Stomach (tissue), 9 donors: Measurements from ENCODE around the gene THADA. TPM values are rescaled to one million over a fixed set of nuclear protein-coding genes. Genes with fewer than 3 reads are reported as not detected.

Experiments
- DNase-seq, 2 donors: peaks; one replicate each; pipeline versions ENCODE4 v3.0.0 to v3.0.0-alpha.2; 2013 to 2019
- H3K27ac ChIP-seq, 5 donors: fragments of 200-600 bp in 4 of 5; sonication (generic) in 4 of 5; one replicate each; pipeline ENCODE4 v1.5.1; 2013 to 2019; ENCODE audit warnings: mild to moderate bottlenecking in 1 of 5, moderate library complexity in 1 of 5
- H3K27me3 ChIP-seq, 3 donors: fragments of 200-600 bp; sonication (generic); one replicate each; pipeline ENCODE4 v1.5.1; 2017 to 2019; ENCODE audit warnings: mixed run types in 1 of 3
- H3K36me3 ChIP-seq, 4 donors: fragments of 200-600 bp; sonication (generic); 1 replicate in 3 of 4; 2 replicates in 1 of 4; pipeline ENCODE4 v1.5.1; 2016 to 2019
- H3K4me1 ChIP-seq, 4 donors: fragments of 200-600 bp; sonication (generic); one replicate each; pipeline ENCODE4 v1.5.1; 2016 to 2019
- H3K4me3 ChIP-seq, 4 donors: fragments of 200-600 bp; sonication (generic) in 3 of 4; one replicate each; pipeline ENCODE4 v1.5.1; 2016 to 2019; ENCODE audit warnings: mild to moderate bottlenecking in 1 of 4
- H3K9me3 ChIP-seq, 4 donors: fragments of 200-600 bp; sonication (generic); one replicate each; pipeline ENCODE4 v1.5.1; 2016 to 2019
- EP300 ChIP-seq: sonication (generic); formaldehyde crosslinking; IDR thresholded peaks from one replicate; pipeline ENCODE4 v1.6.1; 2017; ENCODE audit warnings: antibody characterized with exemption
- POLR2A ChIP-seq, 4 donors: fragments of 450-650 bp; IDR thresholded peaks; one replicate each; pipeline ENCODE4 v1.6.1; 2016; ENCODE audit warnings: antibody characterized with exemption in 4 of 4, control low read depth in 2 of 4, mild to moderate bottlenecking in 1 of 4, moderate library complexity in 1 of 4
- POLR2AphosphoS5 ChIP-seq, 3 donors: sonication (generic); formaldehyde crosslinking; IDR thresholded peaks; one replicate each; pipeline ENCODE4 v1.6.1; 2016; ENCODE audit warnings: antibody characterized with exemption in 3 of 3
- WGBS, 5 donors: extraction: QIAGEN DNeasy Blood & Tissue Kit in 3 of 5; methylation state at CpG; one replicate each; pipeline versions ENCODE4 v1.1.5 to v1.1.7; 2013 to 2018; 5-methylcytosine and 5-hydroxymethylcytosine counted together
- intact Hi-C: fragments of 100-400 bp; cut with DNase I; formaldehyde crosslinking; loops from one replicate; pipeline ENCODE4 v1.15.1; 2023; ENCODE audit warnings: low total_unique reads
- polyA plus RNA-seq, 3 donors: library from polyadenylated mRNA; stranded (reverse); fragments of 200-250 nt; gene quantifications; one replicate each; pipeline ENCODE4 v1.2.3, GENCODE V29; 2013
- total RNA-seq, 5 donors: library from RNA; depleted of rRNA; stranded (reverse); fragments of >200 nt; gene quantifications; one replicate each; pipeline versions ENCODE4 v1.1.0 to v1.2.3, GENCODE V29; 2014 to 2016
- TF ChIP-seq, protein P1 (sequence below), 7 experiments: fragments of 450-650 bp in 4 of 7; fragments of 200-600 bp in 3 of 7; sonication (generic) in 3 of 7; IDR thresholded peaks; one replicate each; pipeline ENCODE4 v1.5.1; 2016 to 2019; ENCODE audit warnings: antibody characterized with exemption in 7 of 7, control low read depth in 2 of 7, mild to moderate bottlenecking in 1 of 7
- donor health status: healthy with polysubstance abuse.
- donor health status: Bipolar disorder and iron deficiency.
- donor health status: healthy.

The THADA gene
- total and polyA plus RNA-seq, 8 donors = 8.0 to 109 (median 31.9) TPM

DNA sequence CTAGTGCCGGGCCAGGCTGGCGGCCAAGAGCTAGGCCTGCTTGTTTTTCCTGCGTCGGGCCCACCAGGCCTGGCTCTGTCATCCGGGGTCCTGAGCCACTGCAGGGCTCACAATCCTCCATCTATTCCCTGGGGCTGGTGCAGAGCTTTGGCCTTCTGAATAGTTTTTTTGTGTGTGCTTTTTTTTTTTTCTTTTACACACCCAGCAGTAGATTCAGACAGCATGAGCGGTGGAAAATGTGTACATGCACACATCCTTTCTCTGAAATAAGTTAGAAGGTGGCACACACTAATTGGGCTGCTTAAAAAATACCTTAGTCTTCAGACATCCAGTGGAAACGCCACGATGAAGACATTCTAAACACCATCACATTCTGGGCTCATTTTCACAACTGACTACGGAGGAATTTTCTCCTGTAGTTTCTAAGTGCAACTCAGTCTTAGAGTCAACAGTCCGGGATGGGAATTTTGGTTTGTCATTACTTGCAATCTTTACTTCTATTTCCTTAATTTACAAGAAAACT lies 375.5 kb downstream of the THADA start:
- H3K9me3 ChIP-seq = no peaks in the 10 kb centered on the region
- H3K36me3 ChIP-seq = peaks cover 20 to 29% (median 26%) of the 10 kb centered on the region in 4 donors
- H3K4me3 ChIP-seq = peak overlapping the region; percentile 47 to 96 (median 82)
- peaks cover 39 to 69% (median 56%) of the 10 kb centered on the region in 4 donors for H3K4me1 ChIP-seq
- intact Hi-C loops = no loop called here
- H3K27me3 ChIP-seq = no peaks in the 10 kb centered on the region
- TF ChIP-seq EP300 (no peak), POLR2A (IDR thresholded peaks at IDR 0.05) (no peak), POLR2AphosphoS5 (IDR thresholded peaks at IDR 0.05) (no peak)
- TF ChIP-seq, protein P1, sequence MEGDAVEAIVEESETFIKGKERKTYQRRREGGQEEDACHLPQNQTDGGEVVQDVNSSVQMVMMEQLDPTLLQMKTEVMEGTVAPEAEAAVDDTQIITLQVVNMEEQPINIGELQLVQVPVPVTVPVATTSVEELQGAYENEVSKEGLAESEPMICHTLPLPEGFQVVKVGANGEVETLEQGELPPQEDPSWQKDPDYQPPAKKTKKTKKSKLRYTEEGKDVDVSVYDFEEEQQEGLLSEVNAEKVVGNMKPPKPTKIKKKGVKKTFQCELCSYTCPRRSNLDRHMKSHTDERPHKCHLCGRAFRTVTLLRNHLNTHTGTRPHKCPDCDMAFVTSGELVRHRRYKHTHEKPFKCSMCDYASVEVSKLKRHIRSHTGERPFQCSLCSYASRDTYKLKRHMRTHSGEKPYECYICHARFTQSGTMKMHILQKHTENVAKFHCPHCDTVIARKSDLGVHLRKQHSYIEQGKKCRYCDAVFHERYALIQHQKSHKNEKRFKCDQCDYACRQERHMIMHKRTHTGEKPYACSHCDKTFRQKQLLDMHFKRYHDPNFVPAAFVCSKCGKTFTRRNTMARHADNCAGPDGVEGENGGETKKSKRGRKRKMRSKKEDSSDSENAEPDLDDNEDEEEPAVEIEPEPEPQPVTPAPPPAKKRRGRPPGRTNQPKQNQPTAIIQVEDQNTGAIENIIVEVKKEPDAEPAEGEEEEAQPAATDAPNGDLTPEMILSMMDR (IDR thresholded peaks at IDR 0.05) = no peak
- no peak for DNase-seq
- 1 to 3% (median 2%) methylated on average over 10 of the region's 10 CpGs for WGBS, 5 donors
- H3K27ac ChIP-seq = peak overlapping the region; percentile 96 to 99 (median 98)

DNA sequence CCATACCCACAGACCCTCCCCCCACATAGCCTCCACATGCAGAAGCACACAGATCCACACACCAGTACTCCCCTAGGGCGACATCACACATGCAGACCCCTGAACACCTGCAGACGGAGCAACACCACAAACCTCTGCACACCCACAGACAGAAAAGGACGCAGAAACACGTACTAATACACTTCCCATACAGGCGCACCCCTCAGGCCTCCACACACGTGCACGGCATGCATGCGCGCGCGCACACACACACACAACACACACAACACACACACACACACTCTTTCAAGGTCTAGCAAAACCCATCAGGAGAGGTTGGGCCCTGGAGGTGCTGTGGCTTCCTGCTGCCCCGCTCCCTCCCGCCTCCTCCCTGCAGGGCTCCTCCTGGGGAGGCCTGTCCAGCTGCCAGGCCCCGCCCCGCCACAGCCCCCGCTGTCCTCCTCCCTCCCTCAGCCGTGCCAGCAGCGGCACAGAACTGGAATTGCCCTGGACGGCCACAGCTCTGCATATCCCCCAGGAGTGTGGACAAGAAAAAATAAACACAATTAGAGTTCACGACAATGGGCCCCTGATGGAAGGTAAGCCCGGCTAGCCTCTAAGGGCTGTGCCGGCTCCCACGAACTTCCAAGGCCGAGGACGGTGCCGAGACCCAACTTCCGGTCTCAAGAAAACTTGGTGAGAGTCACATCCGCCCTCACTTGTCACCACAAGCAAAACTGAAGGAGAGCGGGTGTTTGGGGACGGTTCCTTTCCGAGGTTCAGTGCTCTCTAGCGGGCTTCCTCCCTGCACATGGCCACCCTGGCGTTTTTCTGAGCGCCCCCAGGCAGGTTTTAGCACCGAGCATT lies 376.2 kb downstream of the THADA start:
- DNase-seq = peak; percentile 92 to 95
- Histone ChIP-seq H3K27ac (peak overlapping the region; percentile 96 to 99 (median 98)), H3K36me3 (peaks cover 13 to 22% (median 19%) of the 10 kb centered on the region in 4 donors), H3K9me3 (no peaks in the 10 kb centered on the region), H3K27me3 (no peaks in the 10 kb centered on the region), H3K4me1 (peaks cover 39 to 69% (median 56%) of the 10 kb centered on the region in 4 donors), H3K4me3 (peak overlapping the region; percentile 47 to 96 (median 82))
- TF ChIP-seq POLR2A (IDR thresholded peaks at IDR 0.05) (no peak), POLR2AphosphoS5 (IDR thresholded peaks at IDR 0.05) (peak; percentile 7 to 84 (median 72))
- TF ChIP-seq, protein P1 (IDR thresholded peaks at IDR 0.05) = peak in 1 of 7 experiments; percentile 1
- WGBS, 5 donors = 0 to 2% (median 2%) methylated on average over 33 to 35 of the region's 35 CpGs
- intact Hi-C loops = no loop called here

DNA sequence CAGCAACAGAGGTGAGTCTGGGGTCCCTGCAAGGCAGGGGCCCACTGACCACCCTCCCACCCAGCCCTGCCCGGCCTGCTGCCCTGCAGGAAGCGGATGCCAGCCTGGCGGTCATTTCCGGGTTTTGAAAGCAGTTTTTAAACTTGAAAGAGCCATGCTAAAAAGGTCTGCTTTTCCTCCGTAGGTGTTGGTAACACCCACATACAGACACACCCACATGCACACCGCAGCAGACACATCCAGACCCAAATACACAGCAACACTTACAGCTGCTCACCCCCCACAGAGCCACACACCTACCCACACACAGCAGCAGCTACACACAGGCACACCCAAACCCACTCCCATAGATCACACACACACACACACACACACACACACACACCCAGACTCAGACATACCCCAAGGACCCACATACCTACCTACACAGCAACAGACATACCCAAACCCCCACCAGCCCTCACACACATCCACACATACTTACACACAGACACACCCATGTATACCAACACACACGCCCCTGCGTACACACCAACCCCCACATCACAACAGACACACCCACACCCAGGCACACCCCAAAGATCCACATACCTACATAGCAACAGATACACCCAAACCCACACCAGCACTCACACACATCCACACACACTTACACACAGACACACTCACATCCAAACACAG lies 377.0 kb downstream of the THADA start:
- Histone ChIP-seq H3K27me3 (no peaks in the 10 kb centered on the region), H3K4me3 (peak overlapping the region; percentile 47 to 96 (median 82)), H3K27ac (peak overlapping the region; percentile 96 to 99 (median 98)), H3K36me3 (peaks cover 6 to 15% (median 12%) of the 10 kb centered on the region in 4 donors), H3K4me1 (peaks cover 39 to 69% (median 56%) of the 10 kb centered on the region in 4 donors), H3K9me3 (no peaks in the 10 kb centered on the region)
- 2 to 12% (median 3%) methylated on average over 7 to 8 of the region's 8 CpGs for WGBS, 5 donors
- TF ChIP-seq POLR2A (IDR thresholded peaks at IDR 0.05) (no peak), POLR2AphosphoS5 (IDR thresholded peaks at IDR 0.05) (peak in 1 of 3 donors; percentile 59), EP300 (no peak)
- TF ChIP-seq, protein P1 (IDR thresholded peaks at IDR 0.05) = no peak
- peak; percentile 77 to 90 for DNase-seq
- intact Hi-C loops = no loop called here

DNA sequence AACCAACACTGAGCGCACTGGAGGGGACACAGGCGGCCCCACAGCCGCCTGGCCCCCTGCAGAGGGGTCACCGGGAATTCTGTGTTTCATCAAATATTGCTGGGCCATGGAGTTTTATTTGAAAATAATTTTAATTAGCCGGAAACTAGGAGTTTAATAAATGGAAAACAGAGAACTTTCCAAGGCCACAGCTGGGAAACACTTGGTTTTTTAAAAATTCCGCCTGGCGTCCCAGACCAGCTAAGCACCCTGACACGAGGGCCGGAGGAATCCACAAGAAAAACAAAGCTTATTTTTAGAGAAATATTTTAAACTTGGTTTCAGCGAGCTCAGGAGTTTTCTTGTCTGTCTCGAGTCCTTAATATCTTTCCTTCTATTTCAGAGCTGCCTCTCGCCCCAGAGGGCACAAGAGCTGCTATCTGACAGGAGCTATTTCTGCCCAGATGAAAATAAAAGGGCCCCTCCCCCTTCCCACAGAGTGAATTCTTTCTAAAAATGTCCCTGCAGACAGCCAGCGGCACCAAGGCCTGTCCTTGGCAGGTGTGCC lies 377.6 kb downstream of the THADA start:
- Histone ChIP-seq H3K27me3 (no peaks in the 10 kb centered on the region), H3K4me3 (peak overlapping the region; percentile 17 to 96 (median 82)), H3K27ac (peak overlapping the region; percentile 96 to 99 (median 98)), H3K9me3 (no peaks in the 10 kb centered on the region), H3K36me3 (peaks cover 1 to 9% (median 6%) of the 10 kb centered on the region in 4 donors), H3K4me1 (peaks cover 39 to 66% (median 55%) of the 10 kb centered on the region in 4 donors)
- TF ChIP-seq EP300 = no peak
- TF ChIP-seq, protein P1 (IDR thresholded peaks at IDR 0.05) = no peak
- TF ChIP-seq POLR2A (IDR thresholded peaks at IDR 0.05) = no peak
- TF ChIP-seq POLR2AphosphoS5 (IDR thresholded peaks at IDR 0.05) = no peak
- peak in 1 of 2 donors; percentile 66 for DNase-seq
- intact Hi-C loops = no loop called here
- 23 to 34% (median 25%) methylated on average over 13 of the region's 13 CpGs for WGBS, 5 donors
